ENCODE measurements around the gene GOLGA8K. TPM values are rescaled to one million over a fixed set of nuclear protein-coding genes. Genes with fewer than 3 reads are reported as not detected.
"Not testable (repeated sequence)": the region's sequence is repeated elsewhere in the genome, so short reads cannot be mapped to it uniquely, and the experiment has no call there.

GOLGA8K gene
- total and polyA plus RNA-seq, 4 donors: 0.30 to 2.5 (median 0.53) TPM

- not testable (repeated sequence) for H3K36me3 ChIP-seq (ENCODE audit: control insufficient read depth in 4 of 4, insufficient read depth in 4 of 4, low read length in 4 of 4); H3K9me3 ChIP-seq (ENCODE audit: control insufficient read depth in 4 of 4, insufficient read depth in 3 of 4, low read length in 3 of 4); H3K27me3 ChIP-seq (ENCODE audit: control insufficient read depth in 3 of 3, insufficient read depth in 3 of 3, low read length in 2 of 3); DNase-seq; H3K4me1 ChIP-seq (ENCODE audit: control insufficient read depth in 5 of 5, insufficient read depth in 5 of 5, low read length in 5 of 5); H3K9ac ChIP-seq (ENCODE audit: insufficient read depth in 1 of 2, low read length in 2 of 2); H3K4me3 ChIP-seq; ATAC-seq (ENCODE audit: insufficient read depth, low FRiP score); H3K27ac ChIP-seq (ENCODE audit: low read depth in 1 of 2, low read length in 1 of 2)
- 88 to 94% methylated on average over 3 of the region's 5 CpGs for WGBS, 2 donors
Measured at GRCh38 chr15:32372075-32372474, 31.0 kb downstream of the GOLGA8K start.

GRCh38 chr15:32370526-32370925 lies 32.6 kb downstream of the GOLGA8K start:
- not testable (repeated sequence) for H3K9ac ChIP-seq (ENCODE audit: insufficient read depth in 1 of 2, low read length in 2 of 2); ATAC-seq (ENCODE audit: insufficient read depth, low FRiP score)
- no CpG with 5 or more reads among the region's 9 CpGs for WGBS, 2 donors

GRCh38 chr15:32370064-32370463 lies 33.0 kb downstream of the GOLGA8K start:
- not testable (repeated sequence) for DNase-seq; H3K4me1 ChIP-seq (ENCODE audit: control insufficient read depth in 5 of 5, insufficient read depth in 5 of 5, low read length in 5 of 5); H3K27me3 ChIP-seq (ENCODE audit: control insufficient read depth in 3 of 3, insufficient read depth in 3 of 3, low read length in 2 of 3); H3K9me3 ChIP-seq (ENCODE audit: control insufficient read depth in 4 of 4, insufficient read depth in 3 of 4, low read length in 3 of 4); H3K4me3 ChIP-seq; H3K27ac ChIP-seq (ENCODE audit: low read depth in 1 of 2, low read length in 1 of 2); H3K36me3 ChIP-seq (ENCODE audit: control insufficient read depth in 4 of 4, insufficient read depth in 4 of 4, low read length in 4 of 4); H3K9ac ChIP-seq (ENCODE audit: insufficient read depth in 1 of 2, low read length in 2 of 2); ATAC-seq (ENCODE audit: insufficient read depth, low FRiP score)
- WGBS, 2 donors: no CpG with 5 or more reads among the region's 2 CpGs

More at GRCh38 chr15:32370526-32370925, 32.6 kb downstream of the GOLGA8K start:
- not testable (repeated sequence) for H3K4me1 ChIP-seq (ENCODE audit: control insufficient read depth in 5 of 5, insufficient read depth in 5 of 5, low read length in 5 of 5); H3K9me3 ChIP-seq (ENCODE audit: control insufficient read depth in 4 of 4, insufficient read depth in 3 of 4, low read length in 3 of 4); DNase-seq; H3K4me3 ChIP-seq; H3K27ac ChIP-seq (ENCODE audit: low read depth in 1 of 2, low read length in 1 of 2); H3K27me3 ChIP-seq (ENCODE audit: control insufficient read depth in 3 of 3, insufficient read depth in 3 of 3, low read length in 2 of 3); H3K36me3 ChIP-seq (ENCODE audit: control insufficient read depth in 4 of 4, insufficient read depth in 4 of 4, low read length in 4 of 4)

GRCh38 chr15:32366492-32366891 lies 36.6 kb downstream of the GOLGA8K start:
- not testable (repeated sequence) for ATAC-seq (ENCODE audit: insufficient read depth, low FRiP score); H3K4me1 ChIP-seq (ENCODE audit: control insufficient read depth in 5 of 5, insufficient read depth in 5 of 5, low read length in 5 of 5); H3K36me3 ChIP-seq (ENCODE audit: control insufficient read depth in 4 of 4, insufficient read depth in 4 of 4, low read length in 4 of 4); H3K9me3 ChIP-seq (ENCODE audit: control insufficient read depth in 4 of 4, insufficient read depth in 3 of 4, low read length in 3 of 4); DNase-seq; H3K9ac ChIP-seq (ENCODE audit: insufficient read depth in 1 of 2, low read length in 2 of 2); H3K27me3 ChIP-seq (ENCODE audit: control insufficient read depth in 3 of 3, insufficient read depth in 3 of 3, low read length in 2 of 3); H3K4me3 ChIP-seq; H3K27ac ChIP-seq (ENCODE audit: low read depth in 1 of 2, low read length in 1 of 2)
- no CpG with 5 or more reads among the region's 7 CpGs for WGBS, 2 donors

GRCh38 chr15:32365955-32366354 lies 37.1 kb downstream of the GOLGA8K start:
- H3K27ac ChIP-seq (ENCODE audit: low read depth in 1 of 2, low read length in 1 of 2); H3K9me3 ChIP-seq (ENCODE audit: control insufficient read depth in 4 of 4, insufficient read depth in 3 of 4, low read length in 3 of 4); H3K4me3 ChIP-seq; H3K9ac ChIP-seq (ENCODE audit: insufficient read depth in 1 of 2, low read length in 2 of 2); H3K27me3 ChIP-seq (ENCODE audit: control insufficient read depth in 3 of 3, insufficient read depth in 3 of 3, low read length in 2 of 3); ATAC-seq (ENCODE audit: insufficient read depth, low FRiP score); H3K4me1 ChIP-seq (ENCODE audit: control insufficient read depth in 5 of 5, insufficient read depth in 5 of 5, low read length in 5 of 5); H3K36me3 ChIP-seq (ENCODE audit: control insufficient read depth in 4 of 4, insufficient read depth in 4 of 4, low read length in 4 of 4); DNase-seq: not testable (repeated sequence)
- no CpG with 5 or more reads among the region's 10 CpGs for WGBS, 2 donors

- H3K27me3 ChIP-seq (ENCODE audit: control insufficient read depth in 3 of 3, insufficient read depth in 3 of 3, low read length in 2 of 3); H3K4me3 ChIP-seq; H3K4me1 ChIP-seq (ENCODE audit: control insufficient read depth in 5 of 5, insufficient read depth in 5 of 5, low read length in 5 of 5); H3K27ac ChIP-seq (ENCODE audit: low read depth in 1 of 2, low read length in 1 of 2); H3K36me3 ChIP-seq (ENCODE audit: control insufficient read depth in 4 of 4, insufficient read depth in 4 of 4, low read length in 4 of 4); H3K9me3 ChIP-seq (ENCODE audit: control insufficient read depth in 4 of 4, insufficient read depth in 3 of 4, low read length in 3 of 4); ATAC-seq (ENCODE audit: insufficient read depth, low FRiP score); DNase-seq; H3K9ac ChIP-seq (ENCODE audit: insufficient read depth in 1 of 2, low read length in 2 of 2): not testable (repeated sequence)
- no CpG with 5 or more reads among the region's 16 CpGs for WGBS, 2 donors
Measured at GRCh38 chr15:32364944-32365343, 38.1 kb downstream of the GOLGA8K start.

- not testable (repeated sequence) for DNase-seq
- 76 to 82% methylated on average over 4 of the region's 8 CpGs for WGBS, 2 donors
Measured at GRCh38 chr15:32363449-32363848, 39.6 kb downstream of the GOLGA8K start.

GRCh38 chr15:32361662-32362061 lies 41.4 kb downstream of the GOLGA8K start:
- 81 to 84% methylated on average over 3 of the region's 4 CpGs for WGBS, 2 donors
- H3K27ac ChIP-seq (ENCODE audit: low read depth in 1 of 2, low read length in 1 of 2); H3K4me1 ChIP-seq (ENCODE audit: control insufficient read depth in 5 of 5, insufficient read depth in 5 of 5, low read length in 5 of 5); H3K9me3 ChIP-seq (ENCODE audit: control insufficient read depth in 4 of 4, insufficient read depth in 3 of 4, low read length in 3 of 4); H3K27me3 ChIP-seq (ENCODE audit: control insufficient read depth in 3 of 3, insufficient read depth in 3 of 3, low read length in 2 of 3); ATAC-seq (ENCODE audit: insufficient read depth, low FRiP score); H3K36me3 ChIP-seq (ENCODE audit: control insufficient read depth in 4 of 4, insufficient read depth in 4 of 4, low read length in 4 of 4); H3K4me3 ChIP-seq; H3K9ac ChIP-seq (ENCODE audit: insufficient read depth in 1 of 2, low read length in 2 of 2); DNase-seq: not testable (repeated sequence)

More at GRCh38 chr15:32363449-32363848, 39.6 kb downstream of the GOLGA8K start:
- not testable (repeated sequence) for H3K4me1 ChIP-seq (ENCODE audit: control insufficient read depth in 5 of 5, insufficient read depth in 5 of 5, low read length in 5 of 5); H3K36me3 ChIP-seq (ENCODE audit: control insufficient read depth in 4 of 4, insufficient read depth in 4 of 4, low read length in 4 of 4); H3K27me3 ChIP-seq (ENCODE audit: control insufficient read depth in 3 of 3, insufficient read depth in 3 of 3, low read length in 2 of 3); H3K9me3 ChIP-seq (ENCODE audit: control insufficient read depth in 4 of 4, insufficient read depth in 3 of 4, low read length in 3 of 4); ATAC-seq (ENCODE audit: insufficient read depth, low FRiP score); H3K4me3 ChIP-seq; H3K9ac ChIP-seq (ENCODE audit: insufficient read depth in 1 of 2, low read length in 2 of 2); H3K27ac ChIP-seq (ENCODE audit: low read depth in 1 of 2, low read length in 1 of 2)
